Vagina (tissue), 2 donors: ENCODE results near the gene ADI1.

Experiments
- POLR2AphosphoS5 ChIP-seq, 2 donors: sonication (generic); formaldehyde crosslinking; IDR thresholded peaks; one replicate each; pipeline ENCODE4 v1.9.0; 2017; ENCODE audit warnings: antibody characterized with exemption in 2 of 2, mild to moderate bottlenecking in 2 of 2, low read depth in 1 of 2; ENCODE audit not compliant: insufficient read depth in 1 of 2
- TF ChIP-seq, protein P1 (sequence below), 3 experiments: fragments of 450-650 bp in 2 of 3; fragments of 200-600 bp in 1 of 3; sonication (generic) in 1 of 3; IDR thresholded peaks; one replicate each; pipeline ENCODE4 v1.5.1; 2017 to 2019; ENCODE audit warnings: antibody characterized with exemption in 3 of 3, mild to moderate bottlenecking in 2 of 3, moderate library complexity in 2 of 3

DNA sequence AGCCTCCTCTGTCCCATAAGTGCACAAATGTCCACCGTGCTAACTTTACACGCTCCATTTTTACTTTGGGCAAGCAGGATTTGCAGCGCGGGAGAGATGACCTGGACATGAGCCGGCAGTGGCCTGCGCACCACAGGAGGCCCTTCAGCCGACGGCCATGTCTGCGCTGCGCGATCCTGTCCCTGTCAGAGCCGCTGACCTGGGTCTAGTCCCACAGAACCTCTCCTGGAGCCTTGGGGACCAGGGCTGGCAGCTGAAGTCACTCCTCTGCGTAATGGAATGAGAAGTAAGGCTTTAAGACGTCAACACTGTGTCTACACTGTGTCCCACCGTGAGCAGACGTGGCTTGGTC, 29.6 kb downstream of the ADI1 start:
- TF ChIP-seq, protein P1, sequence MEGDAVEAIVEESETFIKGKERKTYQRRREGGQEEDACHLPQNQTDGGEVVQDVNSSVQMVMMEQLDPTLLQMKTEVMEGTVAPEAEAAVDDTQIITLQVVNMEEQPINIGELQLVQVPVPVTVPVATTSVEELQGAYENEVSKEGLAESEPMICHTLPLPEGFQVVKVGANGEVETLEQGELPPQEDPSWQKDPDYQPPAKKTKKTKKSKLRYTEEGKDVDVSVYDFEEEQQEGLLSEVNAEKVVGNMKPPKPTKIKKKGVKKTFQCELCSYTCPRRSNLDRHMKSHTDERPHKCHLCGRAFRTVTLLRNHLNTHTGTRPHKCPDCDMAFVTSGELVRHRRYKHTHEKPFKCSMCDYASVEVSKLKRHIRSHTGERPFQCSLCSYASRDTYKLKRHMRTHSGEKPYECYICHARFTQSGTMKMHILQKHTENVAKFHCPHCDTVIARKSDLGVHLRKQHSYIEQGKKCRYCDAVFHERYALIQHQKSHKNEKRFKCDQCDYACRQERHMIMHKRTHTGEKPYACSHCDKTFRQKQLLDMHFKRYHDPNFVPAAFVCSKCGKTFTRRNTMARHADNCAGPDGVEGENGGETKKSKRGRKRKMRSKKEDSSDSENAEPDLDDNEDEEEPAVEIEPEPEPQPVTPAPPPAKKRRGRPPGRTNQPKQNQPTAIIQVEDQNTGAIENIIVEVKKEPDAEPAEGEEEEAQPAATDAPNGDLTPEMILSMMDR (IDR thresholded peaks at IDR 0.05) = no peak
- no peak for TF ChIP-seq POLR2AphosphoS5 (IDR thresholded peaks at IDR 0.05; ENCODE audit: insufficient read depth in 1 of 2, low read depth in 1 of 2)
